Gastrocnemius medialis (tissue), 4 donors: ENCODE data around the gene ATXN2L.
"Not testable (repeated sequence)": the region's sequence is repeated elsewhere in the genome, so short reads cannot be mapped to it uniquely, and the experiment has no call there.

Experiments
- CTCF ChIP-seq, 5 experiments: fragments of 450-650 bp in 3 of 5; fragments of 200-600 bp in 2 of 5; sonication (generic) in 2 of 5; IDR thresholded peaks in 4 of 5; conservative IDR thresholded peaks in 1 of 5; 1 replicate in 4 of 5; 2 replicates in 1 of 5; pipeline ENCODE4 v1.5.1; 2016 to 2019; ENCODE audit warnings: antibody characterized with exemption in 5 of 5, mild to moderate bottlenecking in 3 of 5, moderate library complexity in 3 of 5
- POLR2A ChIP-seq, 2 donors: fragments of 450-650 bp; IDR thresholded peaks; one replicate each; pipeline ENCODE4 v1.6.1; 2017; ENCODE audit warnings: antibody characterized with exemption in 2 of 2, mild to moderate bottlenecking in 2 of 2, moderate library complexity in 2 of 2

GRCh38 chr16:28807445-28808120, 15.2 kb upstream of the ATXN2L start:
- not testable (repeated sequence) for TF ChIP-seq CTCF (IDR thresholded peaks at IDR 0.05 in 4 of 5, conservative IDR thresholded peaks at IDR 0.05 in 1 of 5); POLR2A (IDR thresholded peaks at IDR 0.05)
